Osteoblast (primary cell): Measurements from ENCODE around the gene PWWP2B. TPM values are rescaled to one million over a fixed set of nuclear protein-coding genes. Genes with fewer than 3 reads are reported as not detected.

Source experiments
- DNase-seq: peaks from one replicate; pipeline ENCODE4 v3.0.0; 2011; ENCODE audit warnings: low spot score, mixed read lengths; ENCODE audit not compliant: insufficient read length; ENCODE audit errors: missing footprints
- H2AFZ ChIP-seq: 2 replicates; pipeline ENCODE4 v1.6.0; 2011; ENCODE audit warnings: mild to moderate bottlenecking, low read length
- H3K27ac ChIP-seq: 2 replicates; pipeline ENCODE4 v1.5.1; 2011; ENCODE audit warnings: mild to moderate bottlenecking, low read depth, low read length, moderate library complexity
- H3K27me3 ChIP-seq: 2 replicates; pipeline ENCODE4 v1.6.0; 2012; ENCODE audit warnings: mild to moderate bottlenecking, control low read depth, inconsistent platforms, low read length, moderate library complexity; ENCODE audit not compliant: insufficient read depth
- H3K36me3 ChIP-seq: 2 replicates; pipeline ENCODE4 v1.5.1; 2011; ENCODE audit warnings: mild to moderate bottlenecking, low read length, control low read depth, moderate library complexity; ENCODE audit not compliant: insufficient read depth
- H3K4me1 ChIP-seq: 2 replicates; pipeline ENCODE4 v1.5.1; 2011; ENCODE audit warnings: mild to moderate bottlenecking, low read length, control low read depth, moderate library complexity; ENCODE audit not compliant: insufficient read depth
- H3K4me2 ChIP-seq: 2 replicates; pipeline ENCODE4 v1.6.0; 2011; ENCODE audit warnings: mild to moderate bottlenecking, low read length; ENCODE audit not compliant: insufficient read depth
- H3K4me3 ChIP-seq: fragments of 200-600 bp; sonication (generic); 3 replicates; pipeline ENCODE4 v1.5.1; 2012; ENCODE audit warnings: mild to moderate bottlenecking, low read length, inconsistent platforms; ENCODE audit not compliant: insufficient read depth
- H3K79me2 ChIP-seq: 2 replicates; pipeline ENCODE4 v1.6.0; 2012; ENCODE audit warnings: mild to moderate bottlenecking, low read length, control low read depth, inconsistent platforms; ENCODE audit not compliant: insufficient read depth
- H3K9me3 ChIP-seq: 2 replicates; pipeline ENCODE4 v1.5.1; 2011; ENCODE audit warnings: low read depth, low read length, control low read depth
- H4K20me1 ChIP-seq: 2 replicates; pipeline ENCODE4 v1.6.0; 2012; ENCODE audit warnings: mild to moderate bottlenecking, low read length, control low read depth; ENCODE audit not compliant: insufficient read depth
- total RNA-seq: library from RNA; depleted of rRNA; stranded (reverse); fragments of >200 nt; gene quantifications from 2 replicates; pipeline ENCODE4 v1.2.3, GENCODE V29; 2012
- TF ChIP-seq, protein P1 (sequence below): IDR thresholded peaks from 2 replicates; pipeline ENCODE4 v1.5.1; 2011; ENCODE audit warnings: mild to moderate bottlenecking, low read depth, low read length, moderate library complexity; ENCODE audit errors: extremely low read depth

PWWP2B gene
- total RNA-seq, 1 donor, result 18.5 TPM

DNA sequence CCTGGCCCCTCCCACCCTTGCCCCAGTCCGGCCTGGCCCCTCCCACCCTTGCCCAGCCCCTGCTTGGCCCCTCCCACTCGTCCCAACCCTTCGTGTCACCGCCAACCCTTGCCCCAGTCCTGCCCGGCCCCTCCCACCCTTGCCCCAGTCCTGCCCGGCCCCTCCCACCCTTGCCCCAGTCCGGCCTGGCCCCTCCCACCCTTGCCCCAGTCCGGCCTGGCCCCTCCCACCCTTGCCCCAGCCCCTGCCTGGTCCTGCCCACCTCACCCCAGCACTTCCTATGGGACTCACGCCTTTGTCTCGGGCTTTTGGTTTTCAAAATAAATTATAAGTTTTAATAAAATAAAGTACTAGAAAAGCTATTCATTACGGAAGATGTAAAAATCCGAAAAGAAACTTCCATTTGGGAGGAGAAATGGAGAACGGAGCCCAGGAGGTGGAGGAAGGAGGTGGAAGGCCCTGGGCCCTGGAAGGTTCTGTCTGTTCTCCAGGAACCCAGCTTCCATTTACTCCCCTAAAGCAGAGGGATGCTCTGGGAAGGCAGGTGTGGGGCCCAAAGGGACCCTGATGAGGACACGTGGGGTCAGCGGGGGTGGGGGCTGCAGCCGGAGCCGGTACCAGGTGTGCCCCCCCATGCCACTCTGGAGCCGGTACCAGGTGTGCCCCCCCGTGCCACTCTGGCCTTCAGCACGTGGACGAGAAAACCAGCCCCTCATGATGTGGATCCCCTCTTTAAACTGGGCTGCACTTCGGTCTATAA, 52.2 kb downstream of the PWWP2B start:
- no peak for DNase-seq
- no peak overlapping the region for H3K4me2 ChIP-seq

GRCh38 chr10:132449811-132450181, 52.8 kb downstream of the PWWP2B start:
- TF ChIP-seq, protein P1, sequence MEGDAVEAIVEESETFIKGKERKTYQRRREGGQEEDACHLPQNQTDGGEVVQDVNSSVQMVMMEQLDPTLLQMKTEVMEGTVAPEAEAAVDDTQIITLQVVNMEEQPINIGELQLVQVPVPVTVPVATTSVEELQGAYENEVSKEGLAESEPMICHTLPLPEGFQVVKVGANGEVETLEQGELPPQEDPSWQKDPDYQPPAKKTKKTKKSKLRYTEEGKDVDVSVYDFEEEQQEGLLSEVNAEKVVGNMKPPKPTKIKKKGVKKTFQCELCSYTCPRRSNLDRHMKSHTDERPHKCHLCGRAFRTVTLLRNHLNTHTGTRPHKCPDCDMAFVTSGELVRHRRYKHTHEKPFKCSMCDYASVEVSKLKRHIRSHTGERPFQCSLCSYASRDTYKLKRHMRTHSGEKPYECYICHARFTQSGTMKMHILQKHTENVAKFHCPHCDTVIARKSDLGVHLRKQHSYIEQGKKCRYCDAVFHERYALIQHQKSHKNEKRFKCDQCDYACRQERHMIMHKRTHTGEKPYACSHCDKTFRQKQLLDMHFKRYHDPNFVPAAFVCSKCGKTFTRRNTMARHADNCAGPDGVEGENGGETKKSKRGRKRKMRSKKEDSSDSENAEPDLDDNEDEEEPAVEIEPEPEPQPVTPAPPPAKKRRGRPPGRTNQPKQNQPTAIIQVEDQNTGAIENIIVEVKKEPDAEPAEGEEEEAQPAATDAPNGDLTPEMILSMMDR, result no peak
- H3K4me2 ChIP-seq, result no peak overlapping the region
- H3K27ac ChIP-seq, result no peak overlapping the region
- H3K79me2 ChIP-seq, result no peaks in the 10 kb centered on the region
- H4K20me1 ChIP-seq, result no peaks in the 10 kb centered on the region
- no peak for DNase-seq
- no peaks in the 10 kb centered on the region for H3K9me3 ChIP-seq
- no peak overlapping the region for H3K4me3 ChIP-seq
- H3K4me1 ChIP-seq, result peaks cover 13% of the 10 kb centered on the region
- H2AFZ ChIP-seq, result no peak overlapping the region
- no peaks in the 10 kb centered on the region for H3K36me3 ChIP-seq
- H3K27me3 ChIP-seq, result no peaks in the 10 kb centered on the region

More for the DNA sequence above, 52.2 kb downstream of the PWWP2B start:
- no peaks in the 10 kb centered on the region for H3K79me2 ChIP-seq
- no peaks in the 10 kb centered on the region for H3K36me3 ChIP-seq
- no peaks in the 10 kb centered on the region for H3K27me3 ChIP-seq
- H4K20me1 ChIP-seq, result no peaks in the 10 kb centered on the region
- TF ChIP-seq, protein P1, result no peak
- H3K4me1 ChIP-seq, result peaks cover 13% of the 10 kb centered on the region
- H3K9me3 ChIP-seq, result no peaks in the 10 kb centered on the region
- H3K4me3 ChIP-seq, result no peak overlapping the region
- H2AFZ ChIP-seq, result no peak overlapping the region
- H3K27ac ChIP-seq, result no peak overlapping the region

DNA sequence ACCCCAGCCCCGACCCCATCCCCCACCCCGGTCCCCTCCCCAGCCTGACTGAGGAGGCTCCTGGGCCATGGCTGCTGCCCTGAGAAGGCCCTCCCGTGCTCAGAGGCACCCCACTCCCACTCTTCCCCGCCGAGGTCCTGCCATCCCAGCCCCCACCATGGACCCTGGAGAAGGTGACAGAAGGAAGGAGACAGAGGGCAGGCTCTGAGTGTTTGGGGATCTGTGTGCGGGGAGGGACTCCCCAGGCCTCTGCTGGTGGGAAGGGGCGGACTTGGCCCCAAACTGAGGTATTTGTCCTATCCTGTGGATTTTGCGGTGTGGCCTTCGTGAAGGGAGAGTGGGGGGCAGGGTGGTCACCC, 53.4 kb downstream of the PWWP2B start:
- Histone ChIP-seq H3K4me1 (peaks cover 13% of the 10 kb centered on the region), H3K27ac (no peak overlapping the region), H4K20me1 (no peaks in the 10 kb centered on the region), H3K79me2 (no peaks in the 10 kb centered on the region), H3K27me3 (no peaks in the 10 kb centered on the region), H3K4me2 (no peak overlapping the region), H2AFZ (no peak overlapping the region), H3K9me3 (no peaks in the 10 kb centered on the region), H3K36me3 (no peaks in the 10 kb centered on the region), H3K4me3 (no peak overlapping the region)
- DNase-seq, result peak; percentile 79
- TF ChIP-seq, protein P1, result no peak

- H2AFZ ChIP-seq, result no peak overlapping the region
- H3K4me3 ChIP-seq, result no peak overlapping the region
- H3K4me1 ChIP-seq, result peaks cover 13% of the 10 kb centered on the region
- H3K27me3 ChIP-seq, result no peaks in the 10 kb centered on the region
- no peaks in the 10 kb centered on the region for H3K36me3 ChIP-seq
- H3K27ac ChIP-seq, result no peak overlapping the region
- no peak overlapping the region for H3K4me2 ChIP-seq
- no peaks in the 10 kb centered on the region for H4K20me1 ChIP-seq
- peak; percentile 78 for DNase-seq
- no peaks in the 10 kb centered on the region for H3K9me3 ChIP-seq
- TF ChIP-seq, protein P1, result no peak
- no peaks in the 10 kb centered on the region for H3K79me2 ChIP-seq
Measured at GRCh38 chr10:132450825-132451505, 54.0 kb downstream of the PWWP2B start.
